NCI-H345 treated with DMSO at 0.1 percent for 48 hours (cell line): ENCODE data around the gene LIMK1.

Source experiments
- DNase-seq: peaks from one replicate; lab custom pipeline; 2025; ENCODE audit not compliant: unreplicated experiment; lab: John Stamatoyannopoulos, UW

LIMK1 gene

GRCh38 chr7:74082770-74083116, 861 bp upstream of the LIMK1 start:
- no peak for DNase-seq

- DNase-seq = peak; percentile 39
Observed at GRCh38 chr7:74083928-74084721, 521 bp downstream of the LIMK1 start.

DNA sequence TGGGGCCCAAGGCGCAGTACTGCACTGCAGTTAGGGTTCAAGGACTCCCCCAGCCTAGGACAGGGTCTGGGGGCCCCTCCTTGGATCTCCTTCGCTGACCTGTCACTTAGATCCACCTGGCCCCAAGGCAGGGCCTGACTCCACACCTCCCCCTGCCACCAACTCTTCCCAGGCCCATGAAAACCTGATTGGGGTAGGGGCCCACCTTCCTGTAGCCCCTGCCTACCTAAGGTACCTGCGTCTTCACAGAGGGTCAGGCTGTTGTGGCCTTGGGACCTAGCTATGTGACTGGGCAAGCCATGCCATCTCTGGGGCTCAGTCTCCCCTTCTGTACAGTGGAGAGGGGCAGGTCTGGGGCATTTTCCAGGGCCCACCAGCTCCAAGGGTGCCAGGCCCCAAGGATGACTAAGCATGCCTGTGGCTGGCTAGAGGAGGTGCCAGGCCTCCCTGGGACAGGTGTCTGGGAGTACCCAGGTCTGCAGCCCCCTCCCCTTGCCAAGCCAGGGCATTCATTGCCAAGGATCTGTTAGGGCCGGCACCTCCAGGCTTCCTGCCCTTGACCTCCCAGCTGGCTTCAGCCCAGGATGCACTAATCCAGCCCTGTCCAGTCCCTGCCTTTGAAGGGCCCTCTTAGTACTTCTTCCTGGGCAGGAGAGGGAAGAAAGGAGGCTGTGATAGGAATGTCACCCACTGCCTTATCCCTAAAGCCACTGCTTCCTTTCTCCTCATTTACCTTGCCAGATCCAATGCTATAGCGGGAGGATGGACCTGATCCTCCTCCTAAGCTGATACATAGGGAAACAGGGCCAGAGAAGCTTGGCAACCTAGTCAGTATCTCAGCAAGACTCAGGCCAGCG, 1.3 kb downstream of the LIMK1 start:
- DNase-seq = no peak

DNA sequence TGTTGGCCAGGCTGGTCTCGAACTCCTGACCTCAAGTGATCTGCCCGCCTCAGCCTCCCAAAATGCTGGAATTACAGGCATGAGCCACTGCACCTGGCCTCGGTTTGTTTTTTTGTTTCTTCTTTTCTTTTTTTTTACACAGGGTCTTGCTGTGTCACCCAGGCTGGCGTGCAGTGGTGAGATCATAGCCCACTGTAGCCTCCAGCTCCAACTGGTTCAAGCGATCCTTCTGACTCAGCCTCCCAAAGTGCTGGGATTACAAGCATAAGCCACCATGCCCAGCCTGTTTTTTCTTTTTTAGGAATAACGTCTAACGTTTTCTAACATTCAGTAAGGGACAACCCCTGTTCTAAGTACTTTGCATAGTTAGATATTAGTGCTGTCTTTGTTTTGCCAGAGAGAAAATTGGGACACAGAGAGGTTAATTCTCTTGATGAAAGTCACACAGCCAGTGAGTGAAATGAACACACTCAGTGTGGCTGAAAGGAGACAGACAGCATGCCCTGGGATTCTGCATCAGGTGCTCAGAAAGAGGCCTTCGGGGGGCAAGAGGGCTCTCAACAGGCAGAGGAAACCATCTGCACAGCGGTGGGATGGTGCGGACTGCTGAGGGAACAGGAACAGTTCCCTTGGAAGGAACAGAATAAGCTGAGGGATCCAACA, 4.3 kb downstream of the LIMK1 start:
- no peak for DNase-seq

DNA sequence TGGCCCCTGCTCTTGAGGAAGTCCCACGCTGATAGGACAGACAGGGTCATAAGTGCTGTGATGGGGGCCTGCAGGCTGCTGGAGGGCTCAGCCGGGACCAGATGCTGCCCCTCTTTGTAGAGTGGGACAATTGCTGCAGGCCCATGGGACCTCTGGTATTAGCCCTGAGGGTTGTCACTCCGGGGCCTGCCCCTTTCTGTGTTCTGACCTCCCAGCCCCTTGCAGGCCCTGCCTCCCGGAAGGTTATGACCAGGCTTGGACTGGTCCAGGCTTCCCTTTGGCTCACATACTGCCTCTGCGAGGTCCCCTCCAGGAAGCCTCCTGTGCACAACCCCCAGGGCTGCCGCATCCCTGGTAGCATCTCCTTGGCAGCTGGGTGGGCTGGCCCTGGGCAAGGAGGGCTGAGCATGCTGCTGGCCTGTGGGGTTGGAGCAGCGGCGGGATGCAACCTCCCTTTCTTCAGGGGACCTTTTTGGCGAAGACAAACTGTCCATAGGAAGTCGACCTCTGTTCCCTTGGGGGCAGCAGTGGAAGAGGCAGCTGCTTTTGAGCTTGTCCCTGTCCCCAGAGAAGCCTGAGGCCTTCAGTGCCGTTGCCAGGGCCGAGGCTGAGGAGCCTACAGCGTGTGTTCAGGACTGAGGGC, 8.8 kb downstream of the LIMK1 start:
- DNase-seq = no peak

DNA sequence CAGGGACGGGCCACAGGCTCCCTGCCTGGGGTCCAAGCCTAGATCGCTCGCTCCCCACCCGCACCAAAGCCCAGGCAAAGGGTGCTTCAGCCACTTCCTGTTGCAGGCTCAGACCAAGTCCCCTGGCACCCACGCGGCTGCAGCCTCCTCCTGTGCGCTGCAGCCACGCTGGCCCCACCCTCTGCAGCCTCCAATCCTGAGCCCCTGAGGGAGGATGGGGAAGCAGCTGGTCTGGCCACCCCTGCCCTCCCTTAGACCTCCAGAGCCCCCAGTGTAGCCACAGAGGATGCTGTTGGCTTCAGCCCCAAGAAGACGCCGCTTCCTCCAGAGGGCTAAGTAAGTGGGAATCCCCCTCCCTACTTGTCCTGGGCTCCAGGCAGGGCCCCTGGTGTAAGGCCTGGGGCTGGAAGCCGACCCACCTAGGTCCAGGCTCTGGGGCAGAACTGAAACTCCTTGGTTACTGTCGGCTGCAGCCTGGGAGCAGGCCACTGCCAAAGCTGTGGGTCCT, 9.4 kb downstream of the LIMK1 start:
- no peak for DNase-seq

DNA sequence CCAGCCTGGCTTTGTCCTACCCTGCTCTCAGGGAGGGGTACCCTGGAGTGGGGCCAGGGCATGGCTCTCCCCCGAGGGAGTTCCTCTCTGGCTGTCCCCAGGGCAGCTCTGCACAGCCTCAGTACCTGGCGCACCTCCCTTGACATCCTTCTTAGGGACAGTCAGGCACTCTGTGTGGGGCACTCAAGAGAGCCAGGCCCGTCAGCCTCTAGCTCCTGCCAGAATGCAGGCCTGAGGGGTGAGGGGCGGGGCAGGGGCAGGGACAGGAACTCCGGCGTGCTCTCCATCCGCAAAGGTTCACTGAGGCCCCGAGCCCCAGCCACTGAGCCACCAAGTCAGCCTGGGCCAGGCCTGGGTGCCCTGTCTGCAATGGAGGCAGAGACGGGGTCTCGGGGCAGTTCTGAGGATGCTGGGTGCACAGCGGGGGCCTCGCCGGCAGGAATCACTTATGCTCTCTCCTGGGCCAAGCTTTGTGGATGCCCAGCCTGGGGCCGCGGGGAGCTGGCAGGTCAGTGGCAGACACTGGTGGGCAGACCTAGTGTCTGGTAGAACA, 10.1 kb downstream of the LIMK1 start:
- DNase-seq = no peak

DNA sequence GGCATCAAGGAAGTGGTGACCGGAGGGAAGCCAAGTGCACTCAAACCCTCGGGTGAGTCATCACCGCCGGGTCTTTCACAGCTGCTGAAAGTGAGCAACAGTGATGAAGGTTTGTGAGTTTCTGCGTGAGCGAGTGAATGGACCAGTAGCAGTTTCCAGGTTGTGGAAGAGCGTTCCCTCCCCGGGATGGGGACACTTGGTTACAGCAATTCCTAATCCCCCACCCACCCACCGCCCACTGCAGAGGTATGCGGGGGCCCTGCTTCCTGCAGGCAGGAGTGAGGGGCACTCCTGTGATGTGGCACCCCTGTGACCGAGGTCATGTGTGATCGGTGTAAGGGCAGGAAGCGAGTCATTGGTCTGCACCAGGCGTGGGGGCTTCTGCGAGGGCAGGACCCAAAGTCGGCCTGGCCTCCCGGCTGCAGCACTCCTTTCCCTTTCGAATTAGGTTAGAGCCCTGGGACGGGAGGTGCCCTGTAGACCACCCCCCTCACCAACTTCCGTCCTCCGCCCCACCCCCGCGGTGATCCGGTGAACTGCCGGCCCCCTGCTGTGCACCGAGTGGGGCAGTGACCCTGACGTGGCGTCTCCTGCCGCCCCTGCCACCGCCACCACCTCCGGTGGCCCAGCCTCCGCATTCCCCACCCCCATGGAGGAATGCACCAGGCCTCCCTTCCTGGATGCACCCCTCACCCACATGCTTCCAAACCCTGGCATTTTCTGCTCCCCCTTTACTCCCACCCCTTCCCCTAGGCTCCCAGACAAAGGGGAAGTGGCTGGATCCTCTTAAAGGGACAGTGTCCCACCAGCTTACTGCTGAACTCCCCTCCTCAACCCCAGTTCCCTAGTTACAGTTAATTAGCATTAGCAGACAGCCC, 10.9 kb downstream of the LIMK1 start:
- no peak for DNase-seq

DNA sequence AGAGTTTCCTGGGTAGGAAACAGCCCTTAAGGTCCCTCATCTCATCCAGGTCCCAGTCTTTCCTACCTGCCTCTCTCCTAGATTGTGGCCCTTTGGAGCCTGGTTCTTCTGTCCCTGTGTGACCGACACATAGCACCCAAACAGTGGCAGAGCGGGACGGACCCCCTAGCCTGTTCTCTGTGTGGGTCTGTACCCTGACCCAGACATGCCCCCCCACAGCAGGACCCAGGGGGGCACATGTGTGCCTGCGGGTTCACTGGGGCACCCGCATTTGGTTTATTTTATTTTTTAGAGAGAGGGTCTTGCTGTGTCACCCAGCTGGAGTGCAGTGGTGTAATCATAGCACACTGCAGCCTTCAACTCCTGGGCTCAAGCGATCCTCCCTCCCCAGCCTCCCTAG, 11.5 kb downstream of the LIMK1 start:
- DNase-seq = no peak

- no peak for DNase-seq
Observed at GRCh38 chr7:74097937-74098614, 14.5 kb downstream of the LIMK1 start.

GRCh38 chr7:74099031-74099430, 15.4 kb downstream of the LIMK1 start:
- no peak for DNase-seq

DNA sequence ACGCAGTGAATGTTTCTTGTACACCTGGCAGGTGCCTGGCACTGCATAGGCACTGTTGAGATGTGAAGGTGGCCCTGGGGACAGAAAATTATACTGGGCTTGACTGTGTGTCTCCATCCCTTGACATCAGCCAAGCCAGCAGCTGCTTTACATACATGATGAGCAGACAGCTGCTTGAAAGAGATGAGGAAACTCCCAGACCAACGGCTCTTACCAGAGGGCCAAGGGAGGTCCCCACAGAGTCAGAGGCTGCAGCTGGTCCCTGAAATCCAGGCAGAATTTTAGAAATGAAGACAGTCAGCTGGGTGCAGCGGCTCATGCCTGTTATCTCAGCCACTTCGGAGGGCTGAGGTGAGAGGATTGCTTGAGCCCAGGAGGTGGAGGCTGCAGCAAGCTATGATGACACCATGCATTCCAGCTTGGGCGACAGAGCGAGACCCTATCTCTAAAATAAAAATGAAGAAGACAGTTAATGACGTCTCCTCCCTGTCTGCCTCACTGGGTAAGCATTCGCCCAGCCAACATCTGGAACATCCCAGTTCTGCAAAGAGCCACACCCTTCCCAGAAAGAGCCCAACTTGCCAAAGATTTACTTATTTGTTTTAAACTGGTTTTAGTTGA, 17.6 kb downstream of the LIMK1 start:
- DNase-seq = no peak

DNA sequence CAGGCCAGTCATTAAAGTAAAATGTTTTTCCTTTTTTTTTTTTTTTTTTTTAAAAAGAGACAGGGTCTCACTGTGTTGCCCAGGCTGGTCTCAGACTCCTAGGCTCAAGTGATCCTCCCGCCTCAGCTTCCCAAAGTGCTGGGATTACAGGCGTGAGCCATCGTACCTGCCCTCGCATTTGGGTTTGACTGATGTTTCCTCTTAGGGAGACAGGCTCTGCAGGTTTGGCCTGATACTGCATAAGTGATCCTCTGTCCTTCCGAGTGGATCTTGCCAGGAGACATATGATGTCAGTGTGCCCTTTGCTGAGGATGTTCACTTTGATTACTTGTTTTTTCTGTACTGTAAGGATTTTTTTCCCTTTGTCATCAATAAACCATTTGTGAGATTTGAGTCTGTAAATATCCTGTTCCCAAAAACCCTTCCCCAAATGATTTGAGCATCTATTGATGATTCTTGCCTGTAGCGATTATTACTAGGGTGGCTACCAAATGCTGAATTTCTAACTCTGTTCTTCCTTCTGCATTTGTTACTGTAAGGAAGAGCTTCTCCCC, 19.7 kb downstream of the LIMK1 start:
- DNase-seq = no peak

- DNase-seq = no peak
Observed at GRCh38 chr7:74104702-74105101, 21.1 kb downstream of the LIMK1 start.

DNA sequence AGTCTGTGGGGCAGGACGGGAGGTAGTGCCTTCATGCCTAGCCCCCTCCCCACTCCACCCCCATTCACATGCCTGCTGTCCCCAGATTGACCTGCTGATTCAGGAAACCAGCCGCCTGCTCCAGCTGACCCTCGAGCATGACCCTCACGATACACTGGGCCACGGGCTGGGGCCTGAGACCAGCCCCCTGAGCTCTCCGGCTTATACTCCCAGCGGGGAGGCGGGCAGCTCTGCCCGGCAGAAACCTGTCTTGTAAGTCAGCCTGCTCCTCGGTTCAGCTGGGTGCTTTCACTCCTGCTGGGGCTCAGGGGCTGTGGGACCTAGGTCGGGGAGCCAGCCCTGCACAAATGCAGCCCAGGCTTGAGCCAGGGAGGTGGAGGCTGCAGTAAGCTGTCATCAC, 22.4 kb downstream of the LIMK1 start:
- DNase-seq = no peak

- no peak for DNase-seq
Observed at GRCh38 chr7:74106846-74107245, 23.2 kb downstream of the LIMK1 start.

DNA sequence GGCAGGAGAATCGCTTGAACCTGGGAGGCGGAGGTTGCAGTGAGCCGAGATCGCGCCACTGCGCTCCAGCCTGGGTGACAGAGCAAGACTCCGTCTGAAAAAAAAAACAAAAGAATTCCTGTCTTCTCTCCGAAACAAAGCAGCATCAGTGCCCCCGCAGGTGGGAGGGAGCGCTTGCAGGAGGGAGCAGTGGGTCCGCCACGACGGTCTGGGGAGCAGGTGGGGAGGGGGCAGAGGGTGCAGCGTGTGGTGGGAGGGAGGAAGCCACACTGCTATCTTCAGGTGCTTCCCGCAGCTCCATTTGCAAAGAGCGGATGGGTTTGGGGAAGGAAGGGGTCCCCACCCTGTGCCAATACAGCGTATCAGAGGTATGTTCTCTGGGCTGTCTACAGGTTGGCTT, 31.7 kb downstream of the LIMK1 start:
- DNase-seq = no peak

- no peak for DNase-seq
Observed at GRCh38 chr7:74116356-74116755, 32.8 kb downstream of the LIMK1 start.

DNA sequence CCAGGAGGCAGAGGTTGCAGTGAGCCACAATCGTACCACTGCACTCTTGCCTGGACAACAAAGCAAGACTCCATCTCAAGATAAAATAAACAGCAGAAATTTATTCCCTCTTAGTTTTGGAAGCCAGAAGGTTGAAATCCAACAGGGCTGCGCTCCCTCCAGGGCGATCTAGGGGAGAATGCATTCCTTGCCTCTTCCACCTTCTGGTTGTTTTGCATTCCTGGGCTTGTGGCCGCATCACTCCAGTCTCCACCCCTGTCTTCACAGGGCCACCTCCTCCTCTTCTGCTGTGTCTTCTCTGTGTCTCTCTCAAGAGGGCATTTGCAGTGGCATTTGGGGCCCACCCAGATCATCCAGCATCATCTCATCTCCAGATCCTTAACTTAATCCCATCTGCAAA, 36.2 kb downstream of the LIMK1 start:
- no peak for DNase-seq
